ENCODE measurements around the gene DCC.

- no peak for TF ChIP-seq CTCF (conservative IDR thresholded peaks at IDR 0.05)
- no peak for TF ChIP-seq EZH2 (IDR thresholded peaks at IDR 0.05; ENCODE audit: low read depth)
These were observed 1.1 kb downstream of the DCC start for GRCh38 chr18:52341103-52341432.

Measured in PC-9 (cell line).